Measurements from ENCODE around the gene CCDC91.
"Not testable (repeated sequence)": the region's sequence is repeated elsewhere in the genome, so short reads cannot be mapped to it uniquely, and the experiment has no call there.

CCDC91 gene

GRCh38 chr12:28248555-28249145 is 58.4 kb downstream of the CCDC91 start:
- Histone ChIP-seq H3K27me3 (no peaks in the 10 kb centered on the region), H3K9me3 (no peaks in the 10 kb centered on the region), H3K4me1 (peaks cover 2% of the 10 kb centered on the region; the same call in 1 of the 2 replicates), H3K36me3 (no peaks in the 10 kb centered on the region), H3K4me3 (ENCODE audit: low read depth, low read length) (no peak overlapping the region)
- TF ChIP-seq CTCF (IDR thresholded peaks at IDR 0.05; ENCODE audit: low read depth, low read length): no peak
- DNase-seq: no peak

- Histone ChIP-seq H3K9me3 (no peaks in the 10 kb centered on the region), H3K4me3 (ENCODE audit: low read depth, low read length) (no peak overlapping the region), H3K27me3 (no peaks in the 10 kb centered on the region), H3K4me1 (peaks cover 2% of the 10 kb centered on the region; the same call in 1 of the 2 replicates), H3K36me3 (no peaks in the 10 kb centered on the region)
- DNase-seq: no peak
- no peak for TF ChIP-seq CTCF (IDR thresholded peaks at IDR 0.05; ENCODE audit: low read depth, low read length)
These were observed 62.9 kb downstream of the CCDC91 start for GRCh38 chr12:28253161-28253641.

GRCh38 chr12:28257411-28257810 is 67.2 kb downstream of the CCDC91 start:
- H3K36me3 ChIP-seq: no peaks in the 10 kb centered on the region
- H3K27me3 ChIP-seq: no peaks in the 10 kb centered on the region
- H3K4me3 ChIP-seq (ENCODE audit: low read depth, low read length): no peak overlapping the region
- H3K4me1 ChIP-seq: no peaks in the 10 kb centered on the region
- no peak for TF ChIP-seq CTCF (IDR thresholded peaks at IDR 0.05; ENCODE audit: low read depth, low read length)
- H3K9me3 ChIP-seq: no peaks in the 10 kb centered on the region
- DNase-seq: no peak

GRCh38 chr12:28258998-28259397 is 68.7 kb downstream of the CCDC91 start:
- H3K9me3 ChIP-seq: no peaks in the 10 kb centered on the region
- H3K4me1 ChIP-seq: no peaks in the 10 kb centered on the region
- H3K4me3 ChIP-seq (ENCODE audit: low read depth, low read length): no peak overlapping the region
- no peaks in the 10 kb centered on the region for H3K36me3 ChIP-seq
- no peak for DNase-seq
- H3K27me3 ChIP-seq: no peaks in the 10 kb centered on the region
- TF ChIP-seq CTCF (IDR thresholded peaks at IDR 0.05; ENCODE audit: low read depth, low read length): no peak

- Histone ChIP-seq H3K4me3 (ENCODE audit: low read depth, low read length) (no peak overlapping the region), H3K9me3 (no peaks in the 10 kb centered on the region), H3K36me3 (no peaks in the 10 kb centered on the region), H3K27me3 (no peaks in the 10 kb centered on the region), H3K4me1 (no peaks in the 10 kb centered on the region)
- DNase-seq: no peak
- no peak for TF ChIP-seq CTCF (IDR thresholded peaks at IDR 0.05; ENCODE audit: low read depth, low read length)
These were observed 75.3 kb downstream of the CCDC91 start for GRCh38 chr12:28265435-28266042.

GRCh38 chr12:28267920-28268607 is 77.8 kb downstream of the CCDC91 start:
- not testable (repeated sequence) for H3K27me3 ChIP-seq; H3K36me3 ChIP-seq; H3K9me3 ChIP-seq; H3K4me1 ChIP-seq; DNase-seq; H3K4me3 ChIP-seq (ENCODE audit: low read depth, low read length)
